ENCODE results near the gene MS4A18. TPM values are rescaled to one million over a fixed set of nuclear protein-coding genes. Genes with fewer than 3 reads are reported as not detected.

MS4A18 gene
- total RNA-seq, 2 donors from 2014 or later, result not detected

DNA sequence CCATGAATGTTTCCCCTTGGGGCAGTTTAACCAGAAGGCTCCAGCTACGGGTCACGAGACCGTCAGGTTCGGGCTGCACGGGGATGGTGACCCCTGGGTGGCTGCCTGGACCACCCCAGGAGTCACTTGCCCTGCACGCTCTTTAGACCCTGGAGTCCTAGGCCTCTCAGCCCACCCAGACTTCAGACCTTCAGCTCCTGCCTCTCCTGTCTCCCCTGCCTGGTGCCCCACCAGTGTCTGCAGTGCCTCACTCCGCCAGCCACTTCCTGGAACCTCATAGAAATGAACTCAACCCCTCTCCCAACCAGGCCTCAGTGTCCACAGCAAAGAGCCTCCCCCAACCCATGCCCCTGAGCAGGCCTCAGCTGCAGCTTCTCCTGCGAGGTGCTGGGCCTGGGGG, 48.1 kb downstream of the MS4A18 start:
- DNase-seq (no peak), ATAC-seq (no peak)
- TF ChIP-seq POLR2A (IDR thresholded peaks at IDR 0.05), result no peak
- TF ChIP-seq, protein P1, sequence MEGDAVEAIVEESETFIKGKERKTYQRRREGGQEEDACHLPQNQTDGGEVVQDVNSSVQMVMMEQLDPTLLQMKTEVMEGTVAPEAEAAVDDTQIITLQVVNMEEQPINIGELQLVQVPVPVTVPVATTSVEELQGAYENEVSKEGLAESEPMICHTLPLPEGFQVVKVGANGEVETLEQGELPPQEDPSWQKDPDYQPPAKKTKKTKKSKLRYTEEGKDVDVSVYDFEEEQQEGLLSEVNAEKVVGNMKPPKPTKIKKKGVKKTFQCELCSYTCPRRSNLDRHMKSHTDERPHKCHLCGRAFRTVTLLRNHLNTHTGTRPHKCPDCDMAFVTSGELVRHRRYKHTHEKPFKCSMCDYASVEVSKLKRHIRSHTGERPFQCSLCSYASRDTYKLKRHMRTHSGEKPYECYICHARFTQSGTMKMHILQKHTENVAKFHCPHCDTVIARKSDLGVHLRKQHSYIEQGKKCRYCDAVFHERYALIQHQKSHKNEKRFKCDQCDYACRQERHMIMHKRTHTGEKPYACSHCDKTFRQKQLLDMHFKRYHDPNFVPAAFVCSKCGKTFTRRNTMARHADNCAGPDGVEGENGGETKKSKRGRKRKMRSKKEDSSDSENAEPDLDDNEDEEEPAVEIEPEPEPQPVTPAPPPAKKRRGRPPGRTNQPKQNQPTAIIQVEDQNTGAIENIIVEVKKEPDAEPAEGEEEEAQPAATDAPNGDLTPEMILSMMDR (IDR thresholded peaks at IDR 0.05), result no peak
- Histone ChIP-seq H3K36me3 (replicated peaks in 1 of 2; ENCODE audit: insufficient read depth in 1 of 2, low read depth in 2 of 2) (no peaks in the 10 kb centered on the region), H3K9me3 (no peaks in the 10 kb centered on the region), H3K4me1 (peaks cover 9% of the 10 kb centered on the region), H3K27me3 (no peaks in the 10 kb centered on the region), H3K27ac (no peak overlapping the region), H3K4me3 (no peak overlapping the region)
- intact Hi-C loops (cut with DNase I), result no loop called here
- WGBS, 2 donors, result 93% methylated on average over 8 of the region's 8 CpGs

DNA sequence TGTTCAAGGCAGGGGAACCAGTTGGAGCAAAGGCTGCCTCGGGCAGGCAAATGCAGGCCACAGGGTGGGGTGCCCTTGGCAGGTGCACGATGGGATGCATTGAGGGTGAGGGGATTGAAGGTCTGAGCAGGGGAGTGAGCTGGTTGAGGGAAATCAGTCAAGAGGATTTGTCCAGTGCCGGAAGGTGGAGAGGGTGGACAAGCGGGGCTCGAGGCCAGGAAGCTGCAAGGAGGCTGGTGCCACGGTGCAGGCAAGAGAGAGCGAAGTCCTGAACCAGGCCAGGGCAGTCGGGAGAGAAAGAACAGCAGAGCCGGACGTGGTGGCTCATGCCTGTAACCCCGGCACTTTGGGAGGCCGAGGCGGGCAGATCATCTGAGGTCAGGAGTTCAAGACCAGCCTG, 50.2 kb downstream of the MS4A18 start:
- H3K36me3 ChIP-seq (replicated peaks in 1 of 2; ENCODE audit: insufficient read depth in 1 of 2, low read depth in 2 of 2), result no peaks in the 10 kb centered on the region
- intact Hi-C loops (cut with DNase I), result no loop called here
- WGBS, 2 donors, result 61 to 68% methylated on average over 13 of the region's 13 CpGs
- DNase-seq (no peak), ATAC-seq (no peak)
- H3K27ac ChIP-seq, result no peak overlapping the region
- TF ChIP-seq, protein P1 (IDR thresholded peaks at IDR 0.05), result no peak
- no peak for TF ChIP-seq POLR2A (IDR thresholded peaks at IDR 0.05)
- no peak overlapping the region for H3K4me3 ChIP-seq
- no peaks in the 10 kb centered on the region for H3K27me3 ChIP-seq
- peaks cover 9% of the 10 kb centered on the region for H3K4me1 ChIP-seq
- H3K9me3 ChIP-seq, result no peaks in the 10 kb centered on the region

DNA sequence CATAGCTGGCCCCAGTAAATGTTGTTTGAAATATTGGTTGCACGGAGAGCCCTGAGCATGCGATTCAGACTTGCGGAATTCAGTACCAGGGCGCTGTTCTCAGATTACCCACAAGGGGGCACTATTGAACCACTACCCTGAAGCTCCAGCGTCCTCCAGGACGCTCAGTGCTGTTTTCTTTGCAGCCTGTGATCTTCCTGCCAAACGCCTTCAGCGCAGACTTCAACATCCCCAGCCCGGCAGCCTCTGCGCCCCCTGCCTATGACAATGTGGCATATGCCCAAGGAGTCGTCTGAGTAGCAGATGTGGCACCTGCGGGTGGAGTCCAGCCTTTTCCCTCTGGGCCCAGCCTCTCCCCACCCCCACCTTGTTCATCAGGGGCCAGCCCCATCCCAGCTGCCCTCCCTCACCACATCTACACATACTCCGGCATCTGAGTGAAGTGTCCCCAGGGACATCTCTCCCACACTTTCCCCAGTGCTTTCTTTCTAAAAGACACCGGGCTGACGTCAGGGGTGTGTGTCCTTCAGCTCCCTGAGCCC, 51.0 kb downstream of the MS4A18 start:
- no peaks in the 10 kb centered on the region for H3K27me3 ChIP-seq
- H3K27ac ChIP-seq, result no peak overlapping the region
- WGBS, 2 donors, result 12 to 15% methylated on average over 15 of the region's 15 CpGs
- DNase-seq (peak; percentile 91 to 93 (median 92)), ATAC-seq (peak; percentile 94)
- H3K9me3 ChIP-seq, result no peaks in the 10 kb centered on the region
- TF ChIP-seq, protein P1 (IDR thresholded peaks at IDR 0.05), result peak; percentile 88 to 95 (median 91)
- no peak for TF ChIP-seq POLR2A (IDR thresholded peaks at IDR 0.05)
- H3K36me3 ChIP-seq (replicated peaks in 1 of 2; ENCODE audit: insufficient read depth in 1 of 2, low read depth in 2 of 2), result no peaks in the 10 kb centered on the region
- no peak overlapping the region for H3K4me3 ChIP-seq
- H3K4me1 ChIP-seq, result peaks cover 9% of the 10 kb centered on the region
- intact Hi-C loops (cut with DNase I), result no loop called here

DNA sequence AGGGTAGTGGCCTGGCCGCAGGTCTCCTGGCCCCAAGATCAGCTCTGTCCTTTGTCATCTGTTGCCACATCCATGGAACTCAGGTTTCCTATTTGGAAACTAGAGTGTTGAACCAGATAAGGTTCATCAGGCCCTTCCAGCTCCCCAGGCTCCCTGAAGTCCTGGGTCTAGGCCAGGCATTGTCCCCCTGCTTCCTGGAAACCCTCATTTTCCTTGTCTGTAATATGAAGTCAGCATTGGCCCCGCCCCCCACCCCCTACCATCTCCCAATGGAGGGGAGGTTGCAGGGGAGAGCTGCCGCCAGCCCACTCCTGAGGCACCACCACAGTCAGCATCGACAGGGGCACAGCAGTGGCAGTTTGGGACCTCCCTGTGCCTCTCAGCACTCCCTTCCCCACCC, 51.6 kb downstream of the MS4A18 start:
- no peak overlapping the region for H3K27ac ChIP-seq
- no peak for ATAC-seq
- WGBS, 2 donors, result 70 to 88% methylated on average over 3 to 4 of the region's 4 CpGs
- intact Hi-C loops (cut with DNase I), result no loop called here
- TF ChIP-seq, protein P1 (IDR thresholded peaks at IDR 0.05), result no peak
- TF ChIP-seq POLR2A (IDR thresholded peaks at IDR 0.05), result no peak
- peaks cover 9% of the 10 kb centered on the region for H3K4me1 ChIP-seq
- DNase-seq, result no peak
- H3K27me3 ChIP-seq, result no peaks in the 10 kb centered on the region
- no peak overlapping the region for H3K4me3 ChIP-seq
- H3K36me3 ChIP-seq (replicated peaks in 1 of 2; ENCODE audit: insufficient read depth in 1 of 2, low read depth in 2 of 2), result no peaks in the 10 kb centered on the region
- H3K9me3 ChIP-seq, result no peaks in the 10 kb centered on the region

DNA sequence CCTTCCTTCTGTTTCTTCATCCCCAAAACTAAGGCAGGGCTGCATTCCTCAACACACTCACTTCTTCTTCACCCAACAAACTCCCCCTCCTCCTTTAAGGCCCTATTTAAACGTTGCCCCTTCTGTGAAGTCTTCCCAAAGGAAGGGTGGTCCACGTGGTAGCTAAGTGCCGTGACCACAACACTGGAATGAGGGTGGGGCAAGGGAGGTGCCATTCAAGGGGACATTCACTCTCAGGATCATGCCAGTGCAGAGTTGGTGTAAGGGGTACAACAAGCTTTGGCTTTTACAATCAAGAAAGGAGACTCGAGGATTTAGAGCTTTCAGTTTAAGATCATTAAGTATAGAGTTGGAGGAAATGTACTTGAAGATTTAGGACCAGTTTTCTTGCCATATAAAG, 52.6 kb downstream of the MS4A18 start:
- WGBS, 2 donors, result 50 to 57% methylated on average over 4 of the region's 4 CpGs
- no peak for DNase-seq
- H3K27ac ChIP-seq, result no peak overlapping the region
- intact Hi-C loops (cut with DNase I), result no loop called here
- no peak overlapping the region for H3K4me3 ChIP-seq
- no peak for ATAC-seq
- no peaks in the 10 kb centered on the region for H3K36me3 ChIP-seq (replicated peaks in 1 of 2; ENCODE audit: insufficient read depth in 1 of 2, low read depth in 2 of 2)
- TF ChIP-seq POLR2A (IDR thresholded peaks at IDR 0.05), result no peak
- TF ChIP-seq, protein P1 (IDR thresholded peaks at IDR 0.05), result no peak
- H3K9me3 ChIP-seq, result no peaks in the 10 kb centered on the region
- peaks cover 9% of the 10 kb centered on the region for H3K4me1 ChIP-seq
- no peaks in the 10 kb centered on the region for H3K27me3 ChIP-seq

Measured in body of pancreas (tissue), 4 donors.